HuH-7 (cell line): ENCODE measurements around the gene FECH.
"Not testable (repeated sequence)": the region's sequence is repeated elsewhere in the genome, so short reads cannot be mapped to it uniquely, and the experiment has no call there.

Experiments used
- DNase-seq: peaks from one replicate; pipeline ENCODE4 v3.0.0; 2011; ENCODE audit warnings: low spot score

Gene FECH

GRCh38 chr18:57527556-57528229, 58.8 kb downstream of the FECH start:
- no peak for DNase-seq

GRCh38 chr18:57523171-57523956, 63.1 kb downstream of the FECH start:
- no peak for DNase-seq

- not testable (repeated sequence) for DNase-seq
Observed at GRCh38 chr18:57522348-57522747, 64.2 kb downstream of the FECH start.

GRCh38 chr18:57519668-57520424, 66.7 kb downstream of the FECH start:
- DNase-seq: no peak

- no peak for DNase-seq
Observed at GRCh38 chr18:57518533-57518932, 68.0 kb downstream of the FECH start.

- DNase-seq: no peak
Observed at GRCh38 chr18:57516056-57516455, 70.4 kb downstream of the FECH start.

- no peak for DNase-seq
Observed at GRCh38 chr18:57505231-57505630, 81.3 kb downstream of the FECH start.

- no peak for DNase-seq
Observed at GRCh38 chr18:57502624-57503023, 83.9 kb downstream of the FECH start.

- no peak for DNase-seq
Observed at GRCh38 chr18:57498682-57499256, 87.7 kb downstream of the FECH start.
